Measurements from ENCODE around the gene CUX1.

DNA sequence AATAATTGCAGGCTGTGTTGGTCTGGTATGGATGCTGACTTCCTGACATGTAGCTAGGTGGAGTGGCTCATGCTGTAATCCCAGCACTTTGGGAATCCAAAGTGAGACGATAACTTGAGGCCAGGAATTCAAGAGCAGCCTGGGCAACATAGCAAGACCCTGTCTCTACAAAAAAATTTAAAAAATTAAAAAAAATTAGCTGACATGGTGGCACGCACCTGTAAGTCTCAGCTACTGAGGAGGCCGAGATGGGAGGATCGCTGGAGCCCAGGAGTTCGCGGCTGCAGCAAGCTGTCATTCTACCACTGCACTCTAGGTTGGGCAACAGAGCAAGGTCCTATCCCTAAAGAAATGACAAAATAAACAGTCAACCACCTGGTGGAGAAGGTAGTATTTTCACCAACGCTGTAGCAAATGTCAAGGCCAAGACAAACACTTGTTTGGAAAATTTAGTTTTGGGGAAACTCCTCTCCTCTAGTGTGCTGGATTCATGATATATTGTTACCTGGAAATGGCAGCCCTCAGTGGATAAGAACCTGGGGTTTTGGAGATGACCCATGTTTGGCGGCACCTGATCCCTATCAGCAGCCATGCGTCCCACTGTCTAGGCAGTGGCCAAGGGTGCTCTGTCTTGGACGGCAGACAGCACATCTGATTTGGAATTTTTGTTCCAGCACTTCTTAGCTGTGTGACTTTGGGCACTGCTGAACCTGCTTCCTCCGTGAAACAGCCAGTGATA, 29.5 kb downstream of the CUX1 start:
- TF ChIP-seq, protein P1, sequence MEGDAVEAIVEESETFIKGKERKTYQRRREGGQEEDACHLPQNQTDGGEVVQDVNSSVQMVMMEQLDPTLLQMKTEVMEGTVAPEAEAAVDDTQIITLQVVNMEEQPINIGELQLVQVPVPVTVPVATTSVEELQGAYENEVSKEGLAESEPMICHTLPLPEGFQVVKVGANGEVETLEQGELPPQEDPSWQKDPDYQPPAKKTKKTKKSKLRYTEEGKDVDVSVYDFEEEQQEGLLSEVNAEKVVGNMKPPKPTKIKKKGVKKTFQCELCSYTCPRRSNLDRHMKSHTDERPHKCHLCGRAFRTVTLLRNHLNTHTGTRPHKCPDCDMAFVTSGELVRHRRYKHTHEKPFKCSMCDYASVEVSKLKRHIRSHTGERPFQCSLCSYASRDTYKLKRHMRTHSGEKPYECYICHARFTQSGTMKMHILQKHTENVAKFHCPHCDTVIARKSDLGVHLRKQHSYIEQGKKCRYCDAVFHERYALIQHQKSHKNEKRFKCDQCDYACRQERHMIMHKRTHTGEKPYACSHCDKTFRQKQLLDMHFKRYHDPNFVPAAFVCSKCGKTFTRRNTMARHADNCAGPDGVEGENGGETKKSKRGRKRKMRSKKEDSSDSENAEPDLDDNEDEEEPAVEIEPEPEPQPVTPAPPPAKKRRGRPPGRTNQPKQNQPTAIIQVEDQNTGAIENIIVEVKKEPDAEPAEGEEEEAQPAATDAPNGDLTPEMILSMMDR (IDR thresholded peaks at IDR 0.05): no peak
- TF ChIP-seq POLR2A (IDR thresholded peaks at IDR 0.05): no peak
